ENCODE results near the gene COL4A2.

The COL4A2 gene

GRCh38 chr13:110465696-110466095 is 158.6 kb downstream of the COL4A2 start:
- Histone ChIP-seq H4K20me1 (ENCODE audit: insufficient read depth, low read length, poor library complexity, severe bottlenecking) (no peaks in the 10 kb centered on the region), H3K27me3 (ENCODE audit: insufficient read depth, low read length, poor library complexity, severe bottlenecking) (no peaks in the 10 kb centered on the region), H3F3A (ENCODE audit: low read depth) (no peaks in the 10 kb centered on the region), H3K4me2 (ENCODE audit: low read depth, low read length, poor library complexity, severe bottlenecking) (peak overlapping the region; percentile 55), H3K4me3 (ENCODE audit: low read length, poor library complexity, severe bottlenecking) (peak overlapping the region; percentile 26), H3K4me1 (ENCODE audit: insufficient read depth, low read length, poor library complexity, severe bottlenecking) (peaks cover 16% of the 10 kb centered on the region), H3K9me2 (replicated peaks; ENCODE audit: low read depth, low read length) (no peaks in the 10 kb centered on the region), H3K79me2 (ENCODE audit: insufficient read depth, low read length) (peaks cover 10% of the 10 kb centered on the region; the same call in 1 of the 2 replicates), H3K9me3 (ENCODE audit: insufficient read depth, low read depth, low read length) (no peaks in the 10 kb centered on the region), H3K36me3 (ENCODE audit: insufficient read depth, low read length) (no peaks in the 10 kb centered on the region), H3K9ac (ENCODE audit: low read depth, low read length, poor library complexity, severe bottlenecking) (peak overlapping the region; percentile 53), H2AFZ (ENCODE audit: low read length) (no peak overlapping the region)
- TF ChIP-seq EZH2phosphoT487 (IDR thresholded peaks at IDR 0.05; ENCODE audit: borderline replicate concordance), result no peak
- TF ChIP-seq CTCF (conservative IDR thresholded peaks at IDR 0.05; ENCODE audit: low read length), result no peak

GRCh38 chr13:110466266-110466915 is 159.3 kb downstream of the COL4A2 start:
- Histone ChIP-seq H3K9ac (ENCODE audit: low read depth, low read length, poor library complexity, severe bottlenecking) (no peak overlapping the region), H3F3A (ENCODE audit: low read depth) (no peaks in the 10 kb centered on the region), H3K79me2 (ENCODE audit: insufficient read depth, low read length) (peaks cover 10% of the 10 kb centered on the region; the same call in 1 of the 2 replicates), H2AFZ (ENCODE audit: low read length) (no peak overlapping the region), H3K9me2 (replicated peaks; ENCODE audit: low read depth, low read length) (no peaks in the 10 kb centered on the region), H3K27me3 (ENCODE audit: insufficient read depth, low read length, poor library complexity, severe bottlenecking) (no peaks in the 10 kb centered on the region), H3K4me3 (ENCODE audit: low read length, poor library complexity, severe bottlenecking) (peak overlapping the region; percentile 26), H4K20me1 (ENCODE audit: insufficient read depth, low read length, poor library complexity, severe bottlenecking) (no peaks in the 10 kb centered on the region), H3K4me2 (ENCODE audit: low read depth, low read length, poor library complexity, severe bottlenecking) (peak overlapping the region; percentile 55), H3K4me1 (ENCODE audit: insufficient read depth, low read length, poor library complexity, severe bottlenecking) (peaks cover 20% of the 10 kb centered on the region), H3K36me3 (ENCODE audit: insufficient read depth, low read length) (no peaks in the 10 kb centered on the region), H3K9me3 (ENCODE audit: insufficient read depth, low read depth, low read length) (no peaks in the 10 kb centered on the region)
- no peak for TF ChIP-seq CTCF (conservative IDR thresholded peaks at IDR 0.05; ENCODE audit: low read length)
- TF ChIP-seq EZH2phosphoT487 (IDR thresholded peaks at IDR 0.05; ENCODE audit: borderline replicate concordance), result no peak

GRCh38 chr13:110467516-110468110 is 160.5 kb downstream of the COL4A2 start:
- Histone ChIP-seq H3K27me3 (ENCODE audit: insufficient read depth, low read length, poor library complexity, severe bottlenecking) (no peaks in the 10 kb centered on the region), H3K4me2 (ENCODE audit: low read depth, low read length, poor library complexity, severe bottlenecking) (no peak overlapping the region)

More at GRCh38 chr13:110467516-110468110, 160.5 kb downstream of the COL4A2 start:
- no peak overlapping the region for H3K9ac ChIP-seq (ENCODE audit: low read depth, low read length, poor library complexity, severe bottlenecking)
- H3F3A ChIP-seq (ENCODE audit: low read depth), result no peaks in the 10 kb centered on the region
- H3K9me3 ChIP-seq (ENCODE audit: insufficient read depth, low read depth, low read length), result no peaks in the 10 kb centered on the region
- H3K4me3 ChIP-seq (ENCODE audit: low read length, poor library complexity, severe bottlenecking), result no peak overlapping the region
- H3K79me2 ChIP-seq (ENCODE audit: insufficient read depth, low read length), result peaks cover 10% of the 10 kb centered on the region; the same call in 1 of the 2 replicates
- no peaks in the 10 kb centered on the region for H3K36me3 ChIP-seq (ENCODE audit: insufficient read depth, low read length)
- H3K4me1 ChIP-seq (ENCODE audit: insufficient read depth, low read length, poor library complexity, severe bottlenecking), result peaks cover 24% of the 10 kb centered on the region
- H3K9me2 ChIP-seq (replicated peaks; ENCODE audit: low read depth, low read length), result no peaks in the 10 kb centered on the region
- TF ChIP-seq EZH2phosphoT487 (IDR thresholded peaks at IDR 0.05; ENCODE audit: borderline replicate concordance), result no peak
- TF ChIP-seq CTCF (conservative IDR thresholded peaks at IDR 0.05; ENCODE audit: low read length), result no peak
- no peak overlapping the region for H2AFZ ChIP-seq (ENCODE audit: low read length)
- no peaks in the 10 kb centered on the region for H4K20me1 ChIP-seq (ENCODE audit: insufficient read depth, low read length, poor library complexity, severe bottlenecking)
